K562 (cell line): ENCODE data around the gene HSPB1. TPM values are rescaled to one million over a fixed set of nuclear protein-coding genes. Genes with fewer than 3 reads are reported as not detected.

Source experiments
- ATAC-seq: fragments of 200-7000 bp; cut with Tn5 transposase; 3 replicates; pipeline ENCODE4 v1.9.1; 2020; ENCODE audit warnings: moderate library complexity
- BruUV-seq: library from RNA; stranded (reverse); fragments of 400-500 nt; replicated peaks from 2 replicates; lab custom pipeline; 2021; lab: Mats Ljungman, UMichigan
- CTCF ChIA-PET: fragments of 300-600 bp; formaldehyde crosslinking; extraction: SDS; loops from one replicate; lab custom pipeline; 2021; ENCODE audit warnings: low intra/inter-chr PET ratio; lab: Yijun Ruan, JAX
- POLR2A ChIA-PET: fragments of 300-600, 350-650 bp; sonication (Branson Sonifier 250); formaldehyde crosslinking; extraction: SDS; loops from one replicate; lab custom pipeline; 2021; ENCODE audit warnings: antibody characterized with exemption, inconsistent platforms; lab: Yijun Ruan, JAX
- DNase-seq, 4 experiments: peaks; one replicate each; pipeline versions ENCODE4 v3.0.0 to v3.0.0-alpha.2; 2011 to 2018; ENCODE audit warnings: low spot score in 3 of 4, mixed read lengths in 3 of 4; ENCODE audit errors: extremely low read depth in 1 of 4
- FAIRE-seq: peaks from 2 replicates; lab custom pipeline; 2011; peaks lifted over from hg19 to GRCh38; lab: Jason Lieb, UNC
- H2AFZ ChIP-seq: 2 replicates; pipeline ENCODE4 v1.6.0; 2011; ENCODE audit warnings: low read depth, low read length, control low read depth, inconsistent platforms
- H3K27ac ChIP-seq: fragments of 200-600 bp; 3 replicates; pipeline ENCODE4 v1.8.0; 2011; ENCODE audit warnings: low read depth, mild to moderate bottlenecking, control low read depth, inconsistent platforms, low read length, moderate library complexity, mixed read lengths; ENCODE audit errors: extremely low read depth
- H3K27me3 ChIP-seq, 2 experiments: fragments of 300-600 bp in 1 of 2; 2 replicates in 1 of 2; 3 replicates in 1 of 2; pipeline versions ENCODE4 v1.6.0 to v1.8.0; 2011; ENCODE audit warnings: inconsistent platforms in 2 of 2, low read length in 2 of 2, mild to moderate bottlenecking in 1 of 2, mixed read lengths in 1 of 2, moderate library complexity in 1 of 2; ENCODE audit not compliant: control insufficient read depth in 2 of 2, insufficient read depth in 2 of 2
- H3K36me3 ChIP-seq: fragments of 300-600 bp; 3 replicates; pipeline ENCODE4 v1.8.0; 2011; ENCODE audit warnings: mild to moderate bottlenecking, low read length, inconsistent platforms; ENCODE audit not compliant: control insufficient read depth, insufficient read depth
- H3K4me1 ChIP-seq, 2 experiments: fragments of 200-600 bp in 1 of 2; replicated peaks in 1 of 2; 2 replicates in 1 of 2; 3 replicates in 1 of 2; pipeline versions ENCODE4 v1.5.1 to v1.8.0; 2011; ENCODE audit warnings: inconsistent platforms in 2 of 2, low read length in 2 of 2, mild to moderate bottlenecking in 1 of 2, mixed read lengths in 1 of 2, moderate library complexity in 1 of 2; ENCODE audit not compliant: control insufficient read depth in 2 of 2, insufficient read depth in 2 of 2
- H3K4me2 ChIP-seq: 2 replicates; pipeline ENCODE4 v1.6.1; 2011; ENCODE audit warnings: low read length, control low read depth, inconsistent platforms, mixed read lengths; ENCODE audit not compliant: insufficient read depth
- H3K4me3 ChIP-seq: fragments of 200-600 bp; sonication (generic), shearing (Covaris generic); 2 replicates; pipeline ENCODE4 v1.5.1; 2016; ENCODE audit warnings: control low read depth, inconsistent platforms
- H3K79me2 ChIP-seq: fragments of 200-600 bp; 3 replicates; pipeline ENCODE4 v1.8.0; 2011; ENCODE audit warnings: low read length, inconsistent platforms; ENCODE audit not compliant: control insufficient read depth, insufficient read depth
- H3K9ac ChIP-seq, 2 experiments: 2 replicates each; pipeline versions ENCODE4 v1.6.0 to v1.6.1; 2011; ENCODE audit warnings: low read depth in 2 of 2, low read length in 2 of 2, control low read depth in 1 of 2, inconsistent platforms in 1 of 2, mild to moderate bottlenecking in 1 of 2, mixed read lengths in 1 of 2; ENCODE audit not compliant: insufficient read depth in 1 of 2
- H3K9me1 ChIP-seq: one replicate; pipeline ENCODE4 v1.6.0; 2011; ENCODE audit warnings: inconsistent platforms, mild to moderate bottlenecking, low read length, moderate library complexity; ENCODE audit not compliant: control insufficient read depth, insufficient read depth
- H3K9me3 ChIP-seq: replicated peaks from 2 replicates; pipeline ENCODE4 v1.5.1; 2011; ENCODE audit warnings: low read depth, low read length, inconsistent platforms; ENCODE audit not compliant: control insufficient read depth, insufficient read depth
- H4K20me1 ChIP-seq: replicated peaks from 2 replicates; pipeline ENCODE4 v1.6.1; 2011; ENCODE audit warnings: low read length, inconsistent platforms, mixed read lengths; ENCODE audit not compliant: control insufficient read depth, insufficient read depth
- E2F6 ChIP-seq, 2 experiments: IDR thresholded peaks; 2 replicates each; pipeline ENCODE4 v1.6.1; 2011; ENCODE audit warnings: borderline replicate concordance in 1 of 2, control low read depth in 1 of 2, low read depth in 1 of 2, low read length in 1 of 2, mild to moderate bottlenecking in 1 of 2, mixed read lengths in 1 of 2, moderate library complexity in 1 of 2; ENCODE audit not compliant: insufficient read depth in 1 of 2, insufficient read length in 1 of 2, poor library complexity in 1 of 2, severe bottlenecking in 1 of 2; ENCODE audit errors: extremely low read depth in 1 of 2
- IFI16 ChIP-seq: fragments of 250-450 bp; sonication (Bioruptor Pico); IDR thresholded peaks from 2 replicates; pipeline ENCODE4 v2.1.2; 2022; ENCODE audit warnings: mild to moderate bottlenecking, inconsistent platforms
- RAD21 ChIP-seq, 2 experiments: fragments of 250-450 bp in 1 of 2; fragments of 450-650 bp in 1 of 2; sonication (Bioruptor Pico) in 1 of 2; formaldehyde crosslinking in 1 of 2; IDR thresholded peaks in 1 of 2; conservative IDR thresholded peaks in 1 of 2; 2 replicates each; pipeline versions ENCODE4 v1.4.0 to v1.8.0; 2020 to 2022; ENCODE audit warnings: mild to moderate bottlenecking in 2 of 2, moderate library complexity in 1 of 2
- THRB ChIP-seq: fragments of 450-650 bp; formaldehyde crosslinking; conservative IDR thresholded peaks from 2 replicates; pipeline ENCODE4 v1.4.0; 2022; ENCODE audit warnings: mild to moderate bottlenecking, missing genetic modification characterization
- ZKSCAN3 ChIP-seq: fragments of 250-450 bp; sonication (Bioruptor Pico); IDR thresholded peaks from 2 replicates; pipeline ENCODE4 v1.4.0; 2020
- ZNF707 ChIP-seq: fragments of 250-450 bp; sonication (Bioruptor Pico); conservative IDR thresholded peaks from 2 replicates; pipeline ENCODE4 v1.8.0; 2022; ENCODE audit warnings: inconsistent platforms, mild to moderate bottlenecking, moderate library complexity
- WGBS: fragments of 100-300 bp; shearing (Covaris generic); methylation state at CpG from one replicate; pipeline ENCODE4 v1.1.6; 2016; ENCODE audit warnings: low coverage, mixed read lengths; ENCODE audit not compliant: insufficient coverage; ENCODE audit errors: missing lambda C conversion rate; 5-methylcytosine and 5-hydroxymethylcytosine counted together
- in situ Hi-C: fragments of 300-500 bp; cut with MboI; formaldehyde crosslinking; loops from 4 replicates; pipeline ENCODE4 v1.15.0; 2018; ENCODE audit warnings: inconsistent platforms, mixed read lengths
- intact Hi-C: fragments of 100-400 bp; cut with micrococcal nuclease; formaldehyde crosslinking; loops from 2 replicates; pipeline ENCODE4 v1.14.2; 2022
- polyA plus RNA-seq, 8 experiments: library from polyadenylated mRNA; depleted of rRNA in 4 of 8; stranded (reverse) in 5 of 8; unstranded in 3 of 8; fragments of >200 nt; fragmentation: Nextera tagmentation in 2 of 8; fragmentation: Illumina TruSeq in 1 of 8; extraction: Ambion mirVana in 2 of 8; extraction: Trizol in 1 of 8; gene quantifications; 2 replicates each; pipeline versions ENCODE4 v1.2.1 to v1.2.3, GENCODE V29; 2011 to 2014; ENCODE audit warnings: inconsistent platforms in 1 of 8, missing spikeins in 1 of 8
- total RNA-seq, 7 experiments: library from RNA; depleted of rRNA in 6 of 7; stranded (reverse); fragments of >200 nt in 6 of 7; fragmentation: Illumina TruSeq in 2 of 7; extraction: Trizol in 2 of 7; gene quantifications; 2 replicates each; pipeline versions ENCODE4 v1.2.1 to v1.2.3, GENCODE V29; 2011 to 2021; ENCODE audit warnings: low replicate concordance in 1 of 7

HSPB1 gene
- total and polyA plus RNA-seq, 9 of the 15 experiments (the other 6 are each of a cell fraction or from before 2014, with no cell fraction given): 27.1 to 522 (median 138) TPM

GRCh38 chr7:76343294-76343930 lies 40.9 kb downstream of the HSPB1 start (continued):
- TF ChIP-seq E2F6 (IDR thresholded peaks at IDR 0.05; ENCODE audit: borderline replicate concordance in 1 of 2, extremely low read depth in 1 of 2, insufficient read depth in 1 of 2, insufficient read length in 1 of 2, low read depth in 1 of 2, low read length in 1 of 2, poor library complexity in 1 of 2, severe bottlenecking in 1 of 2) (no peak), RAD21 (CRISPR knock-in tag; conservative IDR thresholded peaks at IDR 0.05 in 1 of 2, IDR thresholded peaks at IDR 0.05 in 1 of 2) (no peak), ZKSCAN3 (no peak), THRB (no peak), IFI16 (CRISPR knock-in tag) (no peak)
- TF ChIP-seq, all 486 proteins: peak for 14

GRCh38 chr7:76343931-76344321 lies 41.5 kb downstream of the HSPB1 start:
- H3K4me2 ChIP-seq: no peak overlapping the region
- no peak overlapping the region for H3K4me3 ChIP-seq
- no peaks in the 10 kb centered on the region for H3K9me1 ChIP-seq
- H3K27ac ChIP-seq: no peak overlapping the region
- no TSS peak for BruUV-seq
- H2AFZ ChIP-seq: no peak overlapping the region
- ATAC-seq: no peak
- peaks cover 100% of the 10 kb centered on the region for H3K79me2 ChIP-seq
- no peak for FAIRE-seq
- ChIA-PET POLR2A (interaction anchor here (0.8 to 2.8 kb wide), 7 partner anchors 11 to 21 kb away, joined by 3 to 12 read pairs (median 3); partner anchors contain the start of gene YWHAG), CTCF (interaction anchor here (0.6 kb wide), 1 partner anchor 160 kb away, joined by 4 read pairs; no protein-coding TSS in a partner anchor)
- TF ChIP-seq IFI16 (CRISPR knock-in tag) (no peak), ZNF707 (CRISPR knock-in tag) (no peak)
- intact Hi-C loops (no loop called here), in situ Hi-C loops (no loop called here)
- no peak overlapping the region for H3K9ac ChIP-seq
- WGBS: 98% methylated on average over 6 of the region's 6 CpGs
- peaks cover 94% of the 10 kb centered on the region for H3K36me3 ChIP-seq
- no peak for DNase-seq
- H3K9me3 ChIP-seq: no peaks in the 10 kb centered on the region
- peaks cover 31% of the 10 kb centered on the region for H4K20me1 ChIP-seq
- H3K4me1 ChIP-seq: peaks cover 6 to 24% of the 10 kb centered on the region in 2 experiments; a peak in 4 of 5 replicates
- no peaks in the 10 kb centered on the region for H3K27me3 ChIP-seq
